NCI-H2227 (cell line): ENCODE measurements around the gene NOX5.
"Not testable (repeated sequence)": the region's sequence is repeated elsewhere in the genome, so short reads cannot be mapped to it uniquely, and the experiment has no call there.

Experiments
- DNase-seq: peaks from one replicate; lab custom pipeline; 2025; ENCODE audit not compliant: unreplicated experiment; lab: John Stamatoyannopoulos, UW

Gene NOX5, protein sequence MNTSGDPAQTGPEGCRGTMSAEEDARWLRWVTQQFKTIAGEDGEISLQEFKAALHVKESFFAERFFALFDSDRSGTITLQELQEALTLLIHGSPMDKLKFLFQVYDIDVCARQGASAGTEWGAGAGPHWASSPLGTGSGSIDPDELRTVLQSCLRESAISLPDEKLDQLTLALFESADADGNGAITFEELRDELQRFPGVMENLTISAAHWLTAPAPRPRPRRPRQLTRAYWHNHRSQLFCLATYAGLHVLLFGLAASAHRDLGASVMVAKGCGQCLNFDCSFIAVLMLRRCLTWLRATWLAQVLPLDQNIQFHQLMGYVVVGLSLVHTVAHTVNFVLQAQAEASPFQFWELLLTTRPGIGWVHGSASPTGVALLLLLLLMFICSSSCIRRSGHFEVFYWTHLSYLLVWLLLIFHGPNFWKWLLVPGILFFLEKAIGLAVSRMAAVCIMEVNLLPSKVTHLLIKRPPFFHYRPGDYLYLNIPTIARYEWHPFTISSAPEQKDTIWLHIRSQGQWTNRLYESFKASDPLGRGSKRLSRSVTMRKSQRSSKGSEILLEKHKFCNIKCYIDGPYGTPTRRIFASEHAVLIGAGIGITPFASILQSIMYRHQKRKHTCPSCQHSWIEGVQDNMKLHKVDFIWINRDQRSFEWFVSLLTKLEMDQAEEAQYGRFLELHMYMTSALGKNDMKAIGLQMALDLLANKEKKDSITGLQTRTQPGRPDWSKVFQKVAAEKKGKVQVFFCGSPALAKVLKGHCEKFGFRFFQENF

DNA sequence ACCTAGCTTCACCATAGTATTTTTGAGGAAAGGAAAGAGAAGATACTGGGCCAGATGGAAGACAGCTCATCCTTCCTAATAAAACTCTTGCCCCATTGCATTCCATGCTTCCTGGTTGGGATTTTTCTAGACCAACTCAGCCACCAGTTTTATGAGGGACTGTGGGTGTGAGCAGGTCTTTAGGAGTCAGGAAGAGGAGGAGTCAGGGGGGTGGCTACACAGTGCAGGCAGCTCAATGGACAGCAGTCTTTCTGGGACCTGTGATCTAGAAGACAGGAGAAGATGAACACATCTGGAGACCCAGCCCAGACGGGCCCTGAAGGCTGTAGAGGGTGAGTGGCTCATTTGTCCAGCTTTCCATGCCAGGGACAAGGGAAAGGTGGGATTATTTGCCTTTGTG, at the start of gene NOX5:
Gene NOX5 (plus strand): TSS at position 242 of the 400 bp plus-strand sequence. CDS start 41 bp downstream, at position 283.
- DNase-seq, result no peak

DNA sequence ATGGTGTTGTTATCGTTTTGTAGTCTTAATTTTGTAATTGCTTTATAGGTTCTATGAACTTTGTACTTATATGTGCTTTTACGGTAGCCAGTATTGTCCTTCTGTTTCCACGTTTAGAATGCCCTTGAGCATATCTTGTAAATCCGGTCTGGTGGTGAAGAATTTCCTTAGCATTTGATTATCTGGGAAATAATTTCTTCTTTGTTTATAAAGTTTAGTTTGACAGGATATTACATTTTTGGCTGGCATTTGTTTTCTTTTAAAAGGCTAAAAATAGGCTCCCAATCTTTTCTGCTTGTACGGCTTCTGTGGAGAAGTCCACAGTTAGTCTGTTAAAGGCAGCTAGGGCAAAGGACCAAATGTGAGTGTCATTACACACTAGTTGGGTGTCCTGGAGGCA, 47.5 kb upstream of the NOX5 start:
- no peak for DNase-seq

DNA sequence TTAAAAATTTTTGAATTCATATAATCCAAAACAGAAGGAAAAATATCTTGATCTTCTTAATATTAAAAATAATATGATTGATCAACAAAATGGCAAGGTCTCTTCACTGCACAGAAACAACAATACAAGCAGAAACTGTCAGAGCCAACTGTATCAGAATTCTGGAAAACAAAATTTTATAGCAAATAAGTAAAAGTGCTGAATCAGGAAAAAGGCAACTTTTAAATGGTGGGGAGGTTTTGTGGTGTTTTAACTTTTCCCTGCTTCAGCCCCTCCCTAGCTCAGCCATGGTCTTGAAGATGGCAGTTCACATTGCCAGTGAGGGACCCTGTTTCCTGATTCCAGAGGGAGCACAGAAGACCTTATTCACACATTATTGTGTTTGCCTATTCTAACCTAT, 46.5 kb upstream of the NOX5 start:
- DNase-seq, result no peak

DNA sequence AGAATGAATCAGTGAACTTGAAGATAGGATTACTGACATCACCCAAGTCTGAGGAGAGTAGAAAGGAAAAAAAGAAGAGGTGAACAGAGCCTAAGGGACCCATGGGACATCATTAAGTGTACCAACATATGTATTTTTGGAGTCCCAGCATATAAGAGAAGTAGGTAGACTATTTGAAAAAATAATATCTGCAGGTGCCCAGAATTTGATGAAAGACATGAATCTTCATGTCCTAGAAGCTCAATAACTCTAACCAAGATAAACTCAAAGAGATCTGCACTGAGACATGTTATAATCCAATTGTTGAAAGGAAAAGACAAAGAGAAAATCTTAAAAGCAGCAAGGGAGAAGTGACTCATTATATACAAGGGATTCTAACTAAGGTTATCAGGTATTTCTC, 45.2 kb upstream of the NOX5 start:
- no peak for DNase-seq

DNA sequence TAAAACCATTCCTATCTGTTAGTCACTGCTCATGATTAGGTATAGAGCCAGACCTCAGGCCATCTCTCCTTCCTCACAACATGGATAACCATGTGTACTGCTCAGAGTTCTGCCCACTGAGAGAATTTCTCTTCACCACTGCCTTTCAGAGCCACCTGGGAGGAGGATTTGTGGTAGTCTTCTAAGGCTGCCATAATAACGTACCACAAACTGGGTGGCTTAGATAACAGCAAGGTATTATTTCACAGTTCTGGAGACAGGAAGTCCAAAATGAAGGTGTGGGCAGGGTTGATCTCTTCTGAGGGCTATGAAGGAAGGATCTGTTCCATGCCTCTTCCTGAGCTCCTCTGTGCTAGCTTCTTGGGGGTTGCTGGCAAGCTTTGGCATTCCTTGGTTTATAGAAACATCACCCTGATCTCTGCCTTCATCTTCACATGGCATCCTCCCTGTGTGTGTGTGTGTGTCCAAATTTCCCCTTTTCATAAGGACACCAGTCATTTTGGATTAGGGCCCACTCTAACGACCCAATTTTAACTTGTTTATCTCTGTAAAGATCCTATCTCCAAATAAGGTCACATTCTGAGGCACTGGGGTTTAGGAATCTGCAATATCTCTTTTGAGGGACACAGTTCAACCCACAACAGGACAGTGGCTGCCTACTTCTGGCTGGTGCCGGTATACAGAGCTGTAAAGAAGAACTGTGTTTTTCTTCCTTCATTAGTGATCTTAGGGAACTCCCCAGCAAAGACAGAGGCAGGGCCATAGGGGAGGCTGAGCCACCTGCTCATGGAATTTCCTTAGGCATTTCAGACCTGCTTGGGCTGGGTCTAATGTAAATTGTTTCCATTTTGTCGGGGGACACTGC, 42.1 kb upstream of the NOX5 start:
- no peak for DNase-seq

DNA sequence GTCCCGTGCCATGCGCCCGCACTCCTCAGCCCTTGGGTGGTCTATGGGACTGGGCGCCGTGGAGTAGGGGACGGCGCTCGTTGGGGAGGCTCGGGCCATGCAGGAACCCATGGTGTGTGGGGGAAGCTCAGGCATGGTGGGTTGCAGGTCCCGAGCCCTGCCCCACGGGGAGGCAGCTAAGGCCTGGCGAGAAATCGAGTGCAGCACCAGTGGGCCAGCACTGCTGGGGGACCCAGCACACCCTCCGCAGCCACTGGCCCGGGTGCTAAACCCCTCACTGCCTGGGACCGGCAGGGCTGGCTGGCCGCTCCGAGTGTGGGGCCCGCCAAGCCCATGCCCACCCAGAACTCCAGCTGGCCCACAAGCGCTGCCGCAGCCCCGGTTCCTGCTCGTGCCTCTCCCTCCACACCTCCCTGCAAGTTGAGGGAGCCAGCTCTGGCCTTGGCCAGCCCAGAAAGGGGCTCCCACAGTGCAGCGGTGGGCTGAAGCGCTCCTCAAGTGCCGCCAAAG, 38.8 kb upstream of the NOX5 start:
- DNase-seq, result not testable (repeated sequence)

DNA sequence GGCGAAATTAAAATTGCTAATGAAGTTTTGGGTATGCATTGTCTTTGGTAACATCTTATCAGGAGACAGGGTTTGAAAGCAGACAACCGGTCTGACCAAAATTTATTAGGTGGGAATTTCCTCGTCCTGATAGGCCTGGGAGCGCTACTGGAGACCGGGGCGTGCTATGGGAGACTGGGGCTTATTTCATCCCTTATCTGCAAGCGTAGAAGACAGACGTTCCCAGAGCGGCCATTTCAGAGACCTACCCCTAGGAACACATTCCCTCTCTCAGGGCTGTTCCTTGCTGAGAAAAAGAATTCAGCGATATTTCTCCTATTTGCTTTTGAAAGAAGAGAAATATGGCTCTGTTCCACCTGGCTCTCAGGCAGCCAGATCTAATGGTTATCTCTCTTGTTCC, 37.1 kb upstream of the NOX5 start:
- not testable (repeated sequence) for DNase-seq

DNA sequence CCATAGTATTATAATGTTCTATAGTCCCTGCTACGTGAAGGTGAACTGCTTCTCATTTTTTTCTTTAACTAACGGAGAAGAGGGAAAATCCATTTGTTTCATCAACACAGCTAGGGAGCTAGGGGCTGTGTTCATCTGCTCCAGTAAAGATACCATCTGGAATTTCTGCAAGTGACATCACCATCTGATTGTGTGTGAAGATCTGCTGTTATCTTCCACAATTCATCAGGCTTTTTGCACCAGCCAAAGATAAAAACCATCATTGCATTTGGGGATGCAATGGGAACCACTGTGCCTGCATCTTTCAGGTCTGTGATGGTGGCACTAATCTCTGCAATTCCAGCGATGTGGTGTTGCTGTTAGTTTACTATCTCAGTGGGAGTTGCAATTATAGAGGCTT, 35.5 kb upstream of the NOX5 start:
- DNase-seq, result no peak

DNA sequence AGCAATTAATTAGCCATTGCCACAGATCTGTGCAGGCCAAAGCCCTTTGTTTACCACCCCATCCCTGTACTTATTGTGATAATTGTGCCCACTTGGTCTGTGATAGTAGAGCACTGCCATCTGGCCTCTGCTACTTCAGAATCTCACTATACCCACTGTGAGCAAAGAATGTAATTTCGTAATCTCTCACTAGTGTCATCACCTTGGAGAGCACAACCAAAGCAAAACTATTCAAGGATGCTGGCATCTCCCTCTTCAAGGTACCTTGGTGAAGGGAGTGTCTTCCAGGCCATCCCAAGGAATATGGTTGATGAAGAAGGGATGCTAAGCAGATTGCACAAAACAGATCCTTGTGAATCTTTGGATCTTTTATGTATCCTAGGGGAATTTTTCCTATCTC, 34.7 kb upstream of the NOX5 start:
- no peak for DNase-seq

DNA sequence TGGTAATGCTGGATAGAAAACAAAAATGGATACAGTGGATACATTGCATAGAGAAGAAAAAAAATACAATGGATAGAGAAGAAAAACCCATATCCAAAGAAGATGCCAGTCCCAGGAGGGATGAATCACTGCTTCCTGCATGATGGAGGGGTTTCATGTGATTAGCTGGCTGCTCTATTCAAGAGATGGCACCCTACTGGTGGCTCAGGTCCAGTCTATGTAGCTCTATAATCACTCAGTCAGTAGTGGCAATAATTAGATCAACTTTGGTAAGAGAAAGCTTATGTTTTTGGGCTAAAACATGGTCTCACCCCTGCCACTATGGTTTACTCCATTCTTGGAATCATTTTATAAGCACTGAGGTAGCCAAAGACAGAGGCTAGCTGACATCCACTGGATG, 33.7 kb upstream of the NOX5 start:
- DNase-seq, result no peak

DNA sequence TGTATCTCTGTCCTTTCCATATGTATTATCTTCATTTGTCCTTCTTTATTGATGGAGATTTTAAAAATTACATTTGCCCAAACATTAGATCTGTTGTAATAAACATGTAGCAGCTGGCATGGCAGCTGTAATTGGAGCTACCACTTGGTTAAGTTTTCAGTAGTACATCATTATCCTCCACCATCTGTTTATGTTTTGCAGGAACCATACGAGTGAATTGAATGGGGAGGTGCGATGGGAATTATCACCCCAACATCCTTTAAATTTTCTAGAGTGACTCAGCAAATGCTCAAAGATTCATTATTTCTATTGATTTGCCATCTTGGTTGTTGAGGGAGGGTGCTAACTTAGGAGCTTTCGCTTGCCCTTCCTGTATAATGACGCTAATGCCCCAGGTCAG, 32.6 kb upstream of the NOX5 start:
- peak; percentile 1 for DNase-seq

DNA sequence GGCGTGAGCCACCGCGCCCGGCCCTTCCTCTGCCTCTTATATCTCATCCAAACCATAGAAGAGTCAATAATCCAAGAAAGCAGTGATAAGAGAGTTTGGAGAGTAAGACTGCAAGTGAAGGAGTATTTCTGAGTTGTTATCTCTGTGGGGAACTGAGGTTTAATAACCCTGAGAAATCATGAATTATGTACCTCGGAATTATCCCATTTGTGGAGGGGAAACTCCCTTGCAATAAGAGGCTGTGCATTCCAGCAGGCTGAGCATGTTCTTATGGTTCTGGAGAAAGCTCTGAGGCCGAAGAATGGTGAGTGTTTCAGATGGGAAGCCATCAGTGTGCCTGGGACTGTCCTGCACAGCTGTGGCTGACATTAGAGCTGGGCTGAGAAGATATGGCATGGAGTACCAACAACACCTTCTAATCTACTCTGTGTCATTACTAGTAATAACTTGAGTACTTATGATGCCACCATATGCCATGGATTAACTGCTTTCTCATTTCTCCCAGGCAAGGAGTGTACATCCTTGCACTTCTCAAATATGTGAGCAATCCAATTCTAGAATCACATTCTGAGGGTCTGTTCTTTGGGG, 31.4 kb upstream of the NOX5 start:
- no peak for DNase-seq

DNA sequence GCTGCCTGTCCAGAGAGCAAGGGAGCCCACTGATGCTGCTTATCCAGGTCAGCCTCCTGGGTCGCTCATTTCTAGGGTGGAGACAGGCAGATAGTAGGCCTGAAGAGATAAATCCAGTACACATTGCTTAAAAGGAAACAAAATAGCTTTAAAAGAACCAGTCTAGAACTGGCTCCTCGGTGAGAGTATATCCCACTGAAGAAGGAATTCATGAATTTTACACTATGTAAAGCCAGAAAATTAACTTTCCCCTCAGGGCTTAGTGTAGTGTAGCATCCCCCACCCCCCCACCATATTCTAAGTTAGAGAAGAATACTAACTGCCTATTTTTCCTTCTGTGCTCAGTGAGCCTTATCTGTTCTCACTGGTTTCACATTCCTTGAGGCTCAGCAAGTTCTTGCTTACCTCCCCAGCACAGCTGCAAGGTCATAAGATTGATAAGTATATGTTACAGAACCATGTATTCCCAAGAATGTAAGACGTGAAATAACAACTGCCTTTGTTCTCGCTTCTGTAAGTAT, 30.5 kb upstream of the NOX5 start:
- no peak for DNase-seq

DNA sequence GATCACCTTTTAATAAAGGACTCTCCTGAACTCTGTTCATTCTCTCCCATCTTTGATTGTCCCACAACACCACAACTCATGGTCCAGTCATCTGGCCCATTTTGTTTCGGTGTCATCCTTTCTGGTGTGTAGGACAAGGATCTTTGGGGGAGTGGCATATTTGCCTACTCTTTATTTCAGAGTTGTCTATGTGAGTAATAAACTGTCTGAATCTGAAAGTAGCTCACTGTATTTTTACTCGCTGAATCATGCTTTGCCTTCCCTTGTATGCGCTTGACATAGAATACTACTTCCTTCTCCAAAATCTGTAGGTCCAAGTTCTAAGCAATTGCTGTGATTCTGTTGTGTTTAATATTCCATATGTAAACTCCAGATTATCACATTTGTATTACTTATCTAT, 29.9 kb upstream of the NOX5 start:
- DNase-seq, result no peak

DNA sequence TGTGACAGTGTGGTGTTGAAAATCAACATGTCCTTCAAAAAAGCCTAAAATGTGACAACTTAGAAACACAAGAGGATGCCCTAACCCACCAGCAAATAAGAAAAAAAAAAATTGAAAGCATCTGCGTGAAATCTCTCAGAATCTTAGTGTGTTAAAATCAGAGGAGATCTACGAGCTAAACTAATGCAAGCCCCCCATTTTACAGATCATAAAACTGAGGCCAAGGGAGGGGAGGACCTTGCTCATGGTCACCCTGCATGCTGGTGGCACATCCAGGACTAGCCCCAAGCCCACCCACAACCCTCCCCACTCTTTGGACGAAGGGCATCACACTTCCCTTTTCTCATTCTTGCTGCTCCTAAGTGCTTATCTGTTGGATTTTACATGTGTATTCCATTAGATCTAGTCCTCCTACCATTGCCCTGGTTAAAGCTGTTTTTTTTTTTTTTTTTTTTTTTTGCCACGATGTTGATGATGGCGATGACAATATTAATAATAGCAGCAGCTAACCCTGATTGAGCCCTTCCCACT, 29.1 kb upstream of the NOX5 start:
- no peak for DNase-seq

DNA sequence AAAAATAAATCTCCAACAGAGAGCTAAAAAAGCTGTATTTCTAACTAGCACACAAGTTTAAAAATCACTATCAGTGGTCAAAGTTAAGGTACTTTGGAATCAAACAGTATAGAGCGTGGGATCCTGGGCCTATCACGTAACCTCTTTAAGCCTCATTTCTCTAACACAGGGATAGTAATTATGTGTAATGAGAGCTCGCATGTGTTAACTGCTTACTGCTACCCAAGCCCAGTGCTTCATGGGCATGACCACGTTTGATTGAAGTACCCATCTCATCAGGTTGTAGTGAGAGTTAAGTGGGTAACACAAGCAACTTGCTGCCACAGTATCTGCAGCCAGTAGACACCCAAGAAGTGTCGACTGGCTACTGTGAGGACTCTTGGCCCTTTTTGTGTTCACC, 28.2 kb upstream of the NOX5 start:
- DNase-seq, result no peak

DNA sequence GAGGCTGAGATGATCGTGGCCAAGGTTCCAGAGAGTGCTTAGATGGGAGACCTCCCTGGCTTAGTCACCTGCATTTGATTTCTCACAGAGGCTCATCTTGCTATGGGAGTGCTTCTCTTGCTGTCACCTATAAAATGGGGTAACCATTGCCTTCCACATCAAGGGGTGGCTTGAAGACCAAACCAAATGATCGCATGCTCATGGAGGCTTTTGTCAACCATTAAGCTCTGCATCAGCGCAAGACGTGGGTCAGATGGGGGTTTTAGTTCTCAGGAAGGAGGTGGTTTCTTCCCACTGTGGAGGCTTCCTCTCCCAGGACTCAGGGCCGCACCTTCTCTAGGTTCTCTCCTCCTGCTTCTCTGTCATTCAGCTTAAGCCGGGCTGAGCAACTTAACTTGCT, 27.4 kb upstream of the NOX5 start:
- no peak for DNase-seq

DNA sequence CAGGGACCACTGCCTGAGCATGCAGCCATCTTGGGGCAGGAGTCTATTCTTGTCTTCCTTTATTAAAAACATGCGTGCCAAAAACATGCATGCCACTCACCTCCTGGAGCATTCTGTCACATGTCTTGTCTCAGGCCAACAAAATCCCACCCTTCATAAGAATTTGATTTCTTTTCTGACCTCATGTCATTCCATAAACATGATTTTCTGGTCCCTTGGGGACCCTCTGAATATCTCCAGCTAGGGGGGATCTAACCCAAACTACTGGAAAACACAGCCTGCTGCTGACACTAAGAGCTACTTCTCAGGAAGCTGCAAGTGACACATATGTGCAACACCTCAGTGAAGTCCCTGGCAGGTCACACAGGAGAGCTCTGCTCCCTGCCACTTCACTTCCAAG, 26.8 kb upstream of the NOX5 start:
- DNase-seq, result no peak

DNA sequence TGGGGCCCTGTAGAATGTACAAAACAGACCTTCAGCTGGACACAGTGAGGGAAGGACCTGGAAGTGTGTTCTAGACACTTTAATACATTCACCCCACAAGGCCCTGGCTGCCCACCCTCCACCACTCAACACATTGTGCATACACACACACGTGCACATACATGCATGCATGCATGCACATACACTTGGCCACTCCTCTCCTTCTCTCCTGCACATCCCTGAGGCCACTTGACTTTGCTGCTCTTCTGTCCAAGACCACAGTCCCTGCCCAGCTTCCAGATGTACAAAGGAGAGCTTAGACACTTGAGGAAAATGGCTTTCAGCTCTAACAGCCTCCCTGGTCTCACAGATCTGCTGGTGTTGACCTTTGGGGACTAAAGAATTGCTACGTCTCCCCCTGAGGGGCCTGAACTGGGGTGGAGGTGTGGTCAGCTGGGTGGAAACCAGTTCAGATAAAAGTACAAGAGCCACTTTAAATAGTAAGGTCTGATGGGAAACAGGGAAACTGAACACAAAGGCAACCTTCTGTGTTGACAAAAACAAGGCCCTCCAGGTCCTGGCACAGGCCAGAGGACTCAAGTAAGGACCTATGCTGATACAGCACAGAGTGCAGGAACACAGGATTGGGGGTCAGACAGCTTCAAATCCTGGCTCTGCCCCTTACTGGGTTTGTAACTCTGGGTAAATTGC, 24.8 kb upstream of the NOX5 start:
- no peak for DNase-seq
